NCI-H2081 (cell line): Measurements from ENCODE around the gene EFNA1.
"Not testable (repeated sequence)": the region's sequence is repeated elsewhere in the genome, so short reads cannot be mapped to it uniquely, and the experiment has no call there.

Source experiments
- DNase-seq, 2 experiments: peaks; one replicate each; lab custom pipeline; 2025; lab: John Stamatoyannopoulos, UW

The EFNA1 gene

GRCh38 chr1:155092131-155092530 lies 35.5 kb upstream of the EFNA1 start:
- DNase-seq = no peak

- DNase-seq = no peak
Measured at GRCh38 chr1:155092641-155093040, 35.0 kb upstream of the EFNA1 start.

DNA sequence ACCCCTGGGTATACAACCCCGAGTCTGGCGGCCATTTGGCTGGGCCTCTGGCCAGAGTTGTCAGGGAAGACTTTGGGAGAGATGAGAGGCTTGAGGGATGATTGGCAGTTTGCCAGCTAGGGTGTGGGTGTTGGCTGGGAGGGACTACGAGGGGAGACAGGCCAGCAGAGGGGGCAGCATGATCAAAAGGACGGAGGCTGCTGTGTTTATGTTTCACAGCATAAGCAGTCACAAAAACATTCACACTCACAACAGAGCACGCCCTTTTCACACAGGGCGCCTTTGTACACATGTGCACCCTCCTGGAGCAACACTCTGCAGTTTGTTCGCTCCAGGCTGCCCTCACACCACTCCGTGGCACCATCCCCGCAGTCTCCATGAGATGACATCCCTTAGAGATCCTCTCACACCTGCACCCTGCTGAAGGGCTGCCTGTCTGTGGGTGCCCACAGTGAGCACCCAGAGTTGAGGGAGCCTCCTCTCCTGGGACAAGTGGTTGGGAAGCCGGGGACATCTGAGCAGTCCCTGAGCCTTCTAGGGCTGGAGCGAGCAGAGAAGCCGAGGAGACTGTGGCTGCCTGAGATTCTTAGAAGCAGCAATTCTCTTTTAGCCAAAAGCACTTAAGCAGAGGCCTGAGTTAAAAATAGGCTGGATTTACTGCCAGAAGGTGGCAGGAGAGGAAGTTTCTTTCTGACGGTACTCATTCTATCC lies 33.6 kb upstream of the EFNA1 start:
- peak; percentile 40 to 65 for DNase-seq

DNA sequence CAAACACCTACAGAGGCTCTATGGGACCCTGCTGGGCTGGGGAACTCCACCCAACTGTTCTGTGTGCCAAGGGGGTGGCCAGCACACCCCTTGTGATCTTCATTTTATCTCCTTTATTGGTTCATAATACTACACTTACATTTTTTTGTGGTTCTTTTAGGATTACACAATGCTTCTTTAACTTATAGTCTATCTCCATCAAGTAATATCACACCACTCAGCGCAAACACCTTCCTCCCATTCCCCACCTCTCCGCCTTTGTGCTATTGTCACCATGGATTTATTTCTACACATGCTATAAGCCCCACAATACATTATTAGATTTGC lies 33.1 kb upstream of the EFNA1 start:
- no peak for DNase-seq

- no peak for DNase-seq
Measured at GRCh38 chr1:155099331-155099730, 28.3 kb upstream of the EFNA1 start.

DNA sequence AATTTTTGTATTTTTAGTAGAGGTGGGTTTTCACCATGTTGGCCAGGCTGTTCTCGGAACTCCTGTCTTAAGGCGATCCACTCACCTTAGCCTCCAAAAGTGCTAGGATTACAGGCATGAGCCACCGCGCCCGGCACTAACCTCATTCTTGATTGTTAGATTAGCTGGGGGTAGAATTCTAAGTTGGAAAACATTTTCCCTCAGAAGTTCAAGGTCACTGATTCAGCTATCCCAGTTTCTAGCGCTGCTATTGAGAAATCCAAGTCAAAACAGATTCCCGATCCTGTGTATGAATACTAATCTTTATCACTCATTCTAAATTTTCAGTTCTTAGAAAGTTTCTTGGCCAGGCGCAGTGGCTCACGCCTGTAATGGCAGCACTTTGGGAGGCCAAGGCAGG lies 24.4 kb upstream of the EFNA1 start:
- DNase-seq = no peak

GRCh38 chr1:155104605-155105534 lies 22.8 kb upstream of the EFNA1 start:
- DNase-seq = no peak

- no peak for DNase-seq
Measured at GRCh38 chr1:155105604-155106011, 22.1 kb upstream of the EFNA1 start.

GRCh38 chr1:155106862-155107261 lies 20.8 kb upstream of the EFNA1 start:
- DNase-seq = no peak

- DNase-seq = no peak
Measured at GRCh38 chr1:155107309-155108264, 20.1 kb upstream of the EFNA1 start.

GRCh38 chr1:155108296-155108695 lies 19.4 kb upstream of the EFNA1 start:
- no peak for DNase-seq

- DNase-seq = no peak
Measured at GRCh38 chr1:155110381-155110780, 17.3 kb upstream of the EFNA1 start.

DNA sequence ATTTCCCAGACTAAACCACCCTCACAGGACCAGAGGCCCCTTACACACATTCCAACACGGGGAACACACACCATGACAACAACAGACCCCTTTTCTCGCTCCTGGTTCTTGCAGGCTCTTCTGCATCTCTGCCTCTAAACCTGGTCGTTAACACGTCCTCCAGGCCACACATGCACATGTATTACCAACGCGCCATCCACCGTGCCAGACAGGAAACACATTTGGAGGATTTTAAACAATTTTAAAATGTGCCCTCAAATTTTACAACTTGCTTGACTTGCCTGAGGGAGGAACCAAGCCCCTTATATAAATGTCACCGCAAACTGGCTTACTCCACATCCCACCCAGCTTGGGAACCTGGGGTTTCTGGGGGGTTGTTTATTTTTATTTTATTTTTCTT lies 16.9 kb upstream of the EFNA1 start:
- no peak for DNase-seq

- no peak for DNase-seq
Measured at GRCh38 chr1:155113450-155113980, 14.2 kb upstream of the EFNA1 start.

- DNase-seq = no peak
Measured at GRCh38 chr1:155116113-155116764, 11.4 kb upstream of the EFNA1 start.

DNA sequence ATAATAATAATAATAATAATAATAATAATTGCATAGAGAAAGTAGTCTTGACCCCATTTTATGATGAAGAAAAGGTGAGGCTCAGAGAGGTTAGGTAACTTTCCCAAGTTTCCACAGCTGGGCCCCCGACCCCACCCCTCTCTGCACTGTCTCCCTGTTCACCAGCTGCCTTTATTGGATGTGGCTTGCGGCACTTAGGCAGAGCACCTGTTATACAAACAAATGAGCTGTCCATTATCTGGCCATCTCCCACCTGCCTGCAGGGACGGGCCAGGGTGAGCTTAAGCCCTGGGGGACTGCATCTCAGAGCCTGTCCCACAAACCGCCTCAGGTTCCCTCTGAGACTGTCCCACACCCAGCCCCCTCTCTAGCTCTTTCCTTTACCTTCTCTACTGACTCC lies 10.1 kb upstream of the EFNA1 start:
- no peak for DNase-seq

DNA sequence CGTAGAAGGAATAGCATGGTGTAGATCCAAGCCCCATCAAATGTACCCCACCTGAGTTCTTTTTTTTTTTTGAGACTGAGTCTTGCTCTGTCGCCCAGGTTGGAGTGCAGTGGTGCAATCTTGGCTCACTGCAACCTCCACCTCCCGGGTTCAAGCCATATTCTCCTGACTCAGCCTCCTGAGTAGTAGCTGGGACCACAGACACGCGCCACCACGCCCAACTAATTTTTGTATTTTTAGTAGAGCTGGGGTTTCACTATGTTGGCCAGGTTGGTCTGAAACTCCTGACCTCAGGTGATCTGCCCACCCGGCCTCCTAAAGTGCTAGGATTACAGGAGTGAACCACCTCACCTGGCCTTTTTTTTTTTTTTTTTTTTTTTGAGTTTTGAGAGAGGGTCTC lies 9.6 kb upstream of the EFNA1 start:
- not testable (repeated sequence) for DNase-seq

- DNase-seq = no peak
Measured at GRCh38 chr1:155120253-155120652, 7.4 kb upstream of the EFNA1 start.

GRCh38 chr1:155121249-155121648 lies 6.4 kb upstream of the EFNA1 start:
- DNase-seq = no peak

- DNase-seq = no peak
Measured at GRCh38 chr1:155122308-155122707, 5.4 kb upstream of the EFNA1 start.

DNA sequence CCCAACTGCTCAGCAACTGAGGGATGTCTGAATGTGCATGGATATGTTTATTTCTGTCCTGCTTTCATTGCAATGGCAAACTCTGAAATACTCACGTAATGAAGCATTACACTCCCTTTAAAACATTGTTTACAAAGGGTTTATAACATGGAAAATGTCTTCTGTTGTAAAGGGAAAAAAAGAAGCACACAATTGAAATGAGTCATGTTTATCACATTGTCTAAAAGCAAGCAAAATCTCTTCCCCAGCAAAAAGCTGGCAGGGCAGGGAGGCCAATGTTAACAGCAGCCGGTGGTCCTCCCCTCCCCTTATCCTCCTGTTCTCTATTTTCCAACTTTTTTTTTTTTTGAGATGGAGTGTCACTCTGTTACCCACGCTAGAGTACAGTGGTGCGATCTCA lies 3.9 kb upstream of the EFNA1 start:
- no peak for DNase-seq
